CD14-positive monocyte (primary cell): Measurements from ENCODE around the gene RIPOR1. TPM values are rescaled to one million over a fixed set of nuclear protein-coding genes. Genes with fewer than 3 reads are reported as not detected.

Source experiments
- DNase-seq, 3 donors: peaks; one replicate each; pipeline ENCODE4 v3.0.0-alpha.2; 2011 to 2022
- H2AFZ ChIP-seq: 2 replicates; pipeline ENCODE4 v1.6.0; 2012; ENCODE audit warnings: mild to moderate bottlenecking, low read depth, low read length, inconsistent platforms; ENCODE audit not compliant: insufficient read depth, poor library complexity, severe bottlenecking
- H3K27ac ChIP-seq, 2 donors: 1 replicate in 1 of 2; 2 replicates in 1 of 2; pipeline ENCODE4 v1.5.1; 2012 to 2013; ENCODE audit warnings: low read length in 2 of 2, control low read depth in 1 of 2, inconsistent platforms in 1 of 2, low read depth in 1 of 2, mild to moderate bottlenecking in 1 of 2
- H3K27me3 ChIP-seq, 2 donors: one replicate each; pipeline versions ENCODE4 v1.6.0 to v1.6.1; 2011 to 2013; ENCODE audit warnings: low read length in 2 of 2; ENCODE audit not compliant: control insufficient read depth in 2 of 2, insufficient read depth in 2 of 2
- H3K36me3 ChIP-seq, 2 donors: replicated peaks in 1 of 2; 1 replicate in 1 of 2; 2 replicates in 1 of 2; pipeline versions ENCODE4 v1.5.1 to v1.6.1; 2012 to 2013; ENCODE audit warnings: low read length in 2 of 2, control low read depth in 1 of 2, inconsistent platforms in 1 of 2, mild to moderate bottlenecking in 1 of 2; ENCODE audit not compliant: insufficient read depth in 2 of 2, control insufficient read depth in 1 of 2
- H3K4me1 ChIP-seq, 2 donors: 1 replicate in 1 of 2; 2 replicates in 1 of 2; pipeline versions ENCODE4 v1.5.1 to v1.6.1; 2012 to 2013; ENCODE audit warnings: low read length in 2 of 2, control low read depth in 1 of 2, inconsistent platforms in 1 of 2, mild to moderate bottlenecking in 1 of 2, moderate library complexity in 1 of 2; ENCODE audit not compliant: insufficient read depth in 2 of 2, control insufficient read depth in 1 of 2
- H3K4me2 ChIP-seq: replicated peaks from 2 replicates; pipeline ENCODE3; 2012; ENCODE audit warnings: low read length, moderate library complexity, mild to moderate bottlenecking; ENCODE audit not compliant: poor library complexity, severe bottlenecking; ENCODE audit errors: extremely low read depth
- H3K4me3 ChIP-seq, 3 experiments: fragments of 200-600 bp in 1 of 3; sonication (generic) in 1 of 3; replicated peaks in 1 of 3; 1 replicate in 2 of 3; 2 replicates in 1 of 3; pipeline ENCODE4 v1.5.1; 2011 to 2013; ENCODE audit warnings: low read length in 3 of 3, mild to moderate bottlenecking in 3 of 3, control low read depth in 2 of 3, low read depth in 2 of 3, inconsistent platforms in 1 of 3, moderate library complexity in 1 of 3
- H3K79me2 ChIP-seq: 2 replicates; pipeline ENCODE4 v1.6.0; 2012; ENCODE audit warnings: mild to moderate bottlenecking, control low read depth, inconsistent platforms, low read length, moderate library complexity; ENCODE audit not compliant: insufficient read depth
- H3K9ac ChIP-seq: 2 replicates; pipeline ENCODE4 v1.6.0; 2017; ENCODE audit warnings: low read length, mild to moderate bottlenecking; ENCODE audit not compliant: insufficient read depth, poor library complexity, severe bottlenecking
- H3K9me3 ChIP-seq, 2 donors: replicated peaks in 1 of 2; 1 replicate in 1 of 2; 2 replicates in 1 of 2; pipeline versions ENCODE4 v1.5.1 to v1.6.1; 2012 to 2013; ENCODE audit warnings: low read length in 2 of 2, control low read depth in 1 of 2; ENCODE audit not compliant: control insufficient read depth in 1 of 2, insufficient read depth in 1 of 2
- H4K20me1 ChIP-seq: 2 replicates; pipeline ENCODE4 v1.6.0; 2012; ENCODE audit warnings: mild to moderate bottlenecking, low read length, control low read depth, moderate library complexity; ENCODE audit not compliant: insufficient read depth
- H3K27ac Mint-ChIP-seq, 7 donors: one replicate each; pipeline ENCODE4 v1.8.0; 2020; ENCODE audit warnings: mild to moderate bottlenecking in 7 of 7, mixed read lengths in 7 of 7, moderate library complexity in 6 of 7, inconsistent platforms in 2 of 7
- H3K27me3 Mint-ChIP-seq, 3 donors: one replicate each; pipeline ENCODE4 v1.8.0; 2021 to 2022; ENCODE audit warnings: low read depth in 3 of 3, mild to moderate bottlenecking in 3 of 3, mixed read lengths in 3 of 3, moderate library complexity in 3 of 3, inconsistent platforms in 1 of 3
- H3K36me3 Mint-ChIP-seq, 2 donors: one replicate each; pipeline ENCODE4 v1.8.0; 2020; ENCODE audit warnings: mixed read lengths in 2 of 2, inconsistent platforms in 1 of 2, mild to moderate bottlenecking in 1 of 2
- H3K4me1 Mint-ChIP-seq: one replicate; pipeline ENCODE4 v1.8.0; 2020; ENCODE audit warnings: mild to moderate bottlenecking, mixed read lengths
- H3K4me3 Mint-ChIP-seq, 2 donors: one replicate each; pipeline ENCODE4 v1.8.0; 2020; ENCODE audit warnings: mild to moderate bottlenecking in 2 of 2, mixed read lengths in 2 of 2, moderate library complexity in 1 of 2
- H3K9me3 Mint-ChIP-seq, 7 donors: one replicate each; pipeline ENCODE4 v1.8.0; 2020 to 2022; ENCODE audit warnings: mixed read lengths in 7 of 7, mild to moderate bottlenecking in 6 of 7, moderate library complexity in 6 of 7, inconsistent platforms in 2 of 7
- WGBS: methylation state at CpG from one replicate; pipeline ENCODE4 v1.1.5; 2013; ENCODE audit warnings: missing lambda C conversion rate; ENCODE audit not compliant: insufficient coverage; 5-methylcytosine and 5-hydroxymethylcytosine counted together
- intact Hi-C, 2 donors: fragments of 100-400 bp; cut with micrococcal nuclease; formaldehyde crosslinking; loops; one replicate each; pipeline versions ENCODE4 v1.15.0 to v1.15.1; 2023
- polyA plus RNA-seq, 3 donors: library from polyadenylated mRNA; depleted of rRNA in 1 of 3; unstranded in 2 of 3; stranded (reverse) in 1 of 3; fragments of 300-500 nt in 2 of 3; fragments of >200 nt in 1 of 3; fragmentation: Illumina TruSeq in 2 of 3; gene quantifications; 1 replicate in 2 of 3; 2 replicates in 1 of 3; pipeline ENCODE4 v1.2.3, GENCODE V29; 2012 to 2021
- TF ChIP-seq, protein P1 (sequence below): fragments of 200-600 bp; IDR thresholded peaks from one replicate; pipeline ENCODE4 v1.8.0; 2022; ENCODE audit warnings: antibody characterized with exemption, mild to moderate bottlenecking

Gene RIPOR1
- polyA plus RNA-seq, 3 donors, result 8.6 to 115 (median 17.5) TPM

GRCh38 chr16:67543036-67543435, 14.4 kb downstream of the RIPOR1 start:
- Mint-ChIP-seq H3K36me3 (peaks cover 79 to 97% of the 10 kb centered on the region in 2 donors), H3K4me3 (no peak overlapping the region), H3K4me1 (peaks cover 37% of the 10 kb centered on the region), H3K27ac (peak overlapping the region in 3 of 7 donors; percentile 7 to 32 (median 9)), H3K9me3 (peaks cover 0 to 4% (median 0%) of the 10 kb centered on the region in 7 donors), H3K27me3 (peaks cover 5 to 18% (median 5%) of the 10 kb centered on the region in 3 donors)
- Histone ChIP-seq H3K27me3 (peaks cover 0 to 6% of the 10 kb centered on the region in 2 donors), H3K79me2 (peaks cover 14% of the 10 kb centered on the region), H3K27ac (no peak overlapping the region), H3K4me3 (no peak overlapping the region), H3K9ac (no peak overlapping the region), H2AFZ (no peak overlapping the region), H3K4me2 (no peak overlapping the region), H3K4me1 (peaks cover 29 to 47% of the 10 kb centered on the region in 2 donors), H3K36me3 (peaks cover 79 to 93% of the 10 kb centered on the region in 2 donors), H3K9me3 (no peaks in the 10 kb centered on the region), H4K20me1 (peaks cover 100% of the 10 kb centered on the region)
- intact Hi-C loops, result no loop called here
- no peak for DNase-seq
- TF ChIP-seq, protein P1, sequence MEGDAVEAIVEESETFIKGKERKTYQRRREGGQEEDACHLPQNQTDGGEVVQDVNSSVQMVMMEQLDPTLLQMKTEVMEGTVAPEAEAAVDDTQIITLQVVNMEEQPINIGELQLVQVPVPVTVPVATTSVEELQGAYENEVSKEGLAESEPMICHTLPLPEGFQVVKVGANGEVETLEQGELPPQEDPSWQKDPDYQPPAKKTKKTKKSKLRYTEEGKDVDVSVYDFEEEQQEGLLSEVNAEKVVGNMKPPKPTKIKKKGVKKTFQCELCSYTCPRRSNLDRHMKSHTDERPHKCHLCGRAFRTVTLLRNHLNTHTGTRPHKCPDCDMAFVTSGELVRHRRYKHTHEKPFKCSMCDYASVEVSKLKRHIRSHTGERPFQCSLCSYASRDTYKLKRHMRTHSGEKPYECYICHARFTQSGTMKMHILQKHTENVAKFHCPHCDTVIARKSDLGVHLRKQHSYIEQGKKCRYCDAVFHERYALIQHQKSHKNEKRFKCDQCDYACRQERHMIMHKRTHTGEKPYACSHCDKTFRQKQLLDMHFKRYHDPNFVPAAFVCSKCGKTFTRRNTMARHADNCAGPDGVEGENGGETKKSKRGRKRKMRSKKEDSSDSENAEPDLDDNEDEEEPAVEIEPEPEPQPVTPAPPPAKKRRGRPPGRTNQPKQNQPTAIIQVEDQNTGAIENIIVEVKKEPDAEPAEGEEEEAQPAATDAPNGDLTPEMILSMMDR, result no peak
- 92% methylated on average over 6 of the region's 8 CpGs for WGBS

- Mint-ChIP-seq H3K27ac (peak overlapping the region in 2 of 7 donors; percentile 9 to 51), H3K36me3 (peaks cover 82 to 98% of the 10 kb centered on the region in 2 donors), H3K4me3 (no peak overlapping the region), H3K4me1 (peaks cover 39% of the 10 kb centered on the region), H3K9me3 (peaks cover 0 to 4% (median 0%) of the 10 kb centered on the region in 7 donors), H3K27me3 (peaks cover 5 to 13% (median 6%) of the 10 kb centered on the region in 3 donors)
- peaks cover 0 to under 1% of the 10 kb centered on the region in 2 donors for H3K27me3 ChIP-seq
- H3K36me3 ChIP-seq, result peaks cover 79 to 96% of the 10 kb centered on the region in 2 donors
- peaks cover 8% of the 10 kb centered on the region for H3K79me2 ChIP-seq
- no peak for DNase-seq
- WGBS, result 87% methylated on average over 4 of the region's 6 CpGs
- peaks cover 100% of the 10 kb centered on the region for H4K20me1 ChIP-seq
- TF ChIP-seq, protein P1, result no peak
- intact Hi-C loops, result no loop called here
- peaks cover 28 to 47% of the 10 kb centered on the region in 2 donors for H3K4me1 ChIP-seq
- no peaks in the 10 kb centered on the region for H3K9me3 ChIP-seq
- H3K4me2 ChIP-seq, result no peak overlapping the region
- H2AFZ ChIP-seq, result no peak overlapping the region
- H3K4me3 ChIP-seq, result no peak overlapping the region
- H3K9ac ChIP-seq, result no peak overlapping the region
- no peak overlapping the region for H3K27ac ChIP-seq
These were observed 15.0 kb downstream of the RIPOR1 start for GRCh38 chr16:67543582-67543981.
